HepG2 (cell line): ENCODE data around the gene IQCE. TPM values are rescaled to one million over a fixed set of nuclear protein-coding genes. Genes with fewer than 3 reads are reported as not detected.

Source experiments
- ATAC-seq: fragments of 200-7000 bp; cut with Tn5 transposase; 3 replicates; pipeline ENCODE4 v1.9.1; 2020; ENCODE audit warnings: mild to moderate bottlenecking, moderate library complexity
- BruUV-seq: library from RNA; stranded (reverse); fragments of 400-500 nt; replicated peaks from 2 replicates; lab custom pipeline; 2021; lab: Mats Ljungman, UMichigan
- CTCF ChIA-PET: fragments of 300-600 bp; formaldehyde crosslinking; extraction: SDS; loops from one replicate; lab custom pipeline; 2021; ENCODE audit warnings: low total read pairs, inconsistent platforms, low intra/inter-chr PET ratio; lab: Yijun Ruan, JAX
- POLR2A ChIA-PET: fragments of 350-600 bp; sonication (Branson Sonifier 250); formaldehyde crosslinking; loops from one replicate; lab custom pipeline; 2020; ENCODE audit warnings: antibody characterized with exemption, inconsistent platforms; lab: Yijun Ruan, JAX
- DNase-seq: peaks from one replicate; pipeline ENCODE4 v3.0.0-alpha.2; 2015; ENCODE audit warnings: low spot score
- FAIRE-seq: peaks from 3 replicates; lab custom pipeline; 2011; peaks lifted over from hg19 to GRCh38; lab: Jason Lieb, UNC
- H2AFZ ChIP-seq: one replicate; pipeline ENCODE4 v1.6.1; 2011; ENCODE audit warnings: low read length, inconsistent platforms
- H3K27ac ChIP-seq: fragments of 300-600 bp; 3 replicates; pipeline ENCODE4 v1.8.0; 2011; ENCODE audit warnings: mixed run types, mild to moderate bottlenecking, mixed read lengths, low read length, inconsistent platforms; ENCODE audit not compliant: insufficient read depth; ENCODE audit errors: extremely low read length
- H3K27me3 ChIP-seq, 2 experiments: fragments of 200-600 bp in 1 of 2; 2 replicates in 1 of 2; 3 replicates in 1 of 2; pipeline versions ENCODE4 v1.6.0 to v1.8.0; 2011; ENCODE audit warnings: low read length in 2 of 2, mild to moderate bottlenecking in 2 of 2, moderate library complexity in 2 of 2, inconsistent platforms in 1 of 2; ENCODE audit not compliant: insufficient read depth in 2 of 2, control insufficient read depth in 1 of 2
- H3K36me3 ChIP-seq, 2 experiments: fragments of 200-600 bp in 1 of 2; replicated peaks in 1 of 2; 2 replicates in 1 of 2; 3 replicates in 1 of 2; pipeline versions ENCODE4 v1.5.1 to v1.8.0; 2011; ENCODE audit warnings: low read length in 2 of 2, inconsistent platforms in 1 of 2; ENCODE audit not compliant: insufficient read depth in 2 of 2, control insufficient read depth in 1 of 2
- H3K4me1 ChIP-seq: 2 replicates; pipeline ENCODE4 v1.5.1; 2012; ENCODE audit warnings: low read length, inconsistent platforms; ENCODE audit not compliant: insufficient read depth
- H3K4me2 ChIP-seq: 2 replicates; pipeline ENCODE4 v1.6.0; 2011; ENCODE audit warnings: low read depth, low read length, inconsistent platforms
- H3K4me3 ChIP-seq, 3 experiments: fragments of 200-600 bp in 1 of 3; sonication (generic), shearing (Covaris generic) in 1 of 3; replicated peaks in 1 of 3; 2 replicates each; pipeline ENCODE4 v1.5.1; 2011 to 2016; ENCODE audit warnings: low read length in 3 of 3, inconsistent platforms in 2 of 3, low read depth in 2 of 3, mild to moderate bottlenecking in 2 of 3, control low read depth in 1 of 3, mixed read lengths in 1 of 3; ENCODE audit not compliant: insufficient read depth in 1 of 3
- H3K79me2 ChIP-seq: one replicate; pipeline ENCODE4 v1.6.1; 2011; ENCODE audit warnings: low read length, inconsistent platforms; ENCODE audit not compliant: insufficient read depth
- H3K9ac ChIP-seq: 2 replicates; pipeline ENCODE4 v1.6.0; 2011; ENCODE audit warnings: mild to moderate bottlenecking, low read depth, low read length, inconsistent platforms; ENCODE audit not compliant: insufficient read depth
- H3K9me3 ChIP-seq: 2 replicates; pipeline ENCODE4 v1.5.1; 2012; ENCODE audit warnings: mild to moderate bottlenecking, low read length
- H4K20me1 ChIP-seq: 2 replicates; pipeline ENCODE4 v1.6.0; 2011; ENCODE audit warnings: inconsistent platforms, mild to moderate bottlenecking, low read length, moderate library complexity; ENCODE audit not compliant: insufficient read depth
- AGO1 ChIP-seq: fragments of 200-400 bp; formaldehyde crosslinking; IDR thresholded peaks from 2 replicates; pipeline ENCODE4 v1.6.1; 2017; ENCODE audit warnings: mild to moderate bottlenecking, low read depth, low read length, moderate library complexity; ENCODE audit not compliant: poor library complexity, severe bottlenecking
- CSRNP1 ChIP-seq: sonication (generic); formaldehyde crosslinking; IDR thresholded peaks from 2 replicates; pipeline ENCODE4 v1.8.1; 2023; ENCODE audit warnings: mild to moderate bottlenecking, missing genetic modification reagents
- HNF1A ChIP-seq, 2 experiments: sonication (generic) in 1 of 2; formaldehyde crosslinking in 1 of 2; IDR thresholded peaks; 2 replicates each; pipeline versions ENCODE4 v1.4.0 to v1.6.1; 2016 to 2020; ENCODE audit warnings: borderline replicate concordance in 1 of 2, low read depth in 1 of 2, mild to moderate bottlenecking in 1 of 2, missing genetic modification reagents in 1 of 2
- IRX3 ChIP-seq: sonication (generic); formaldehyde crosslinking; IDR thresholded peaks from 2 replicates; pipeline ENCODE4 v1.8.1; 2023; ENCODE audit warnings: mild to moderate bottlenecking, low read depth, missing genetic modification reagents, borderline replicate concordance
- KDM2A ChIP-seq: sonication (generic); formaldehyde crosslinking; IDR thresholded peaks from 2 replicates; pipeline ENCODE4 v1.4.0; 2020; ENCODE audit warnings: low read depth, missing genetic modification reagents, borderline replicate concordance
- KMT2B ChIP-seq: IDR thresholded peaks from 2 replicates; pipeline ENCODE4 v1.6.1; 2016; ENCODE audit warnings: missing genetic modification reagents, missing compliant biosample characterization
- MIXL1 ChIP-seq: IDR thresholded peaks from 2 replicates; pipeline ENCODE4 v1.6.1; 2016
- MXD4 ChIP-seq: IDR thresholded peaks from 2 replicates; pipeline ENCODE4 v1.6.1; 2016; ENCODE audit warnings: mild to moderate bottlenecking, missing biosample characterization, missing genetic modification reagents
- MXI1 ChIP-seq: IDR thresholded peaks from 3 replicates; pipeline ENCODE4 v1.6.1; 2012; ENCODE audit warnings: low read depth, low read length, inconsistent platforms, borderline replicate concordance
- NCOA5 ChIP-seq: sonication (generic); formaldehyde crosslinking; IDR thresholded peaks from 2 replicates; pipeline ENCODE4 v1.4.0; 2020; ENCODE audit warnings: missing genetic modification reagents
- TRAFD1 ChIP-seq: sonication (generic); formaldehyde crosslinking; IDR thresholded peaks from 2 replicates; pipeline ENCODE4 v1.5.1; 2020; ENCODE audit warnings: missing genetic modification reagents, mild to moderate bottlenecking, borderline replicate concordance
- ZMAT3 ChIP-seq: sonication (generic); formaldehyde crosslinking; conservative IDR thresholded peaks from 2 replicates; pipeline ENCODE4 v1.7.0; 2021; ENCODE audit warnings: missing genetic modification reagents
- ZNF235 ChIP-seq: sonication (generic); formaldehyde crosslinking; IDR thresholded peaks from 2 replicates; pipeline ENCODE4 v1.8.1; 2023; ENCODE audit warnings: mild to moderate bottlenecking, missing genetic modification reagents, borderline replicate concordance
- ZNF777 ChIP-seq: sonication (generic); formaldehyde crosslinking; IDR thresholded peaks from 2 replicates; pipeline ENCODE4 v1.4.0; 2020; ENCODE audit warnings: missing genetic modification reagents
- ZSCAN9 ChIP-seq: IDR thresholded peaks from 2 replicates; pipeline ENCODE4 v1.6.1; 2016; ENCODE audit warnings: borderline replicate concordance
- WGBS: methylation state at CpG from one replicate; pipeline ENCODE4 v1.1.6; 2017; ENCODE audit warnings: low lambda C conversion rate; 5-methylcytosine and 5-hydroxymethylcytosine counted together
- in situ Hi-C: cut with HindIII; loops from 2 replicates; pipeline ENCODE4 v1.10.0; 2017; ENCODE audit warnings: low pct_unique_long_range_greater_than_20kb; ENCODE audit not compliant: extremely low pct_ligation_motif_present
- intact Hi-C: fragments of 100-400 bp; cut with micrococcal nuclease; formaldehyde crosslinking; loops from one replicate; pipeline ENCODE4 v1.10.0; 2022; ENCODE audit not compliant: unreplicated experiment
- polyA plus RNA-seq, 8 experiments: library from polyadenylated mRNA; depleted of rRNA in 3 of 8; stranded (reverse) in 7 of 8; unstranded in 1 of 8; fragments of >200 nt; fragmentation: Illumina TruSeq in 4 of 8; extraction: Trizol in 4 of 8; gene quantifications; 2 replicates each; pipeline versions ENCODE4 v1.2.1 to v1.2.3, GENCODE V29; 2011 to 2016; ENCODE audit warnings: low read depth in 4 of 8, missing spikeins in 1 of 8, mixed read lengths in 1 of 8; ENCODE audit not compliant: insufficient read depth in 1 of 8
- total RNA-seq, 5 experiments: library from RNA; depleted of rRNA; stranded (reverse); fragments of >200 nt; fragmentation: Illumina TruSeq; extraction: Trizol; gene quantifications; 2 replicates each; pipeline ENCODE4 v1.2.3, GENCODE V29; 2016; ENCODE audit warnings: low read depth in 1 of 5

Gene IQCE
- total and polyA plus RNA-seq, 2 of the 13 experiments (the other 11 are each of a cell fraction or from before 2014, with no cell fraction given): 1.5 to 2.5 TPM

GRCh38 chr7:2582006-2582735, 23.4 kb downstream of the IQCE start:
- ChIA-PET POLR2A (no interaction called here), CTCF (no interaction called here)
- Histone ChIP-seq H3K36me3 (no peaks in the 10 kb centered on the region), H3K27me3 (no peaks in the 10 kb centered on the region), H4K20me1 (no peaks in the 10 kb centered on the region), H3K4me3 (no peak overlapping the region), H3K79me2 (no peaks in the 10 kb centered on the region), H3K4me2 (no peak overlapping the region), H3K4me1 (no peaks in the 10 kb centered on the region), H2AFZ (no peak overlapping the region), H3K9me3 (no peaks in the 10 kb centered on the region), H3K9ac (no peak overlapping the region), H3K27ac (no peak overlapping the region)
- FAIRE-seq (no peak), ATAC-seq (no peak), DNase-seq (no peak)
- intact Hi-C loops (no loop called here), in situ Hi-C loops (no loop called here)
- BruUV-seq: no TSS peak
- 87% methylated on average over 24 of the region's 24 CpGs for WGBS
- TF ChIP-seq MXD4 (CRISPR knock-in tag) (no peak), ZMAT3 (CRISPR knock-in tag) (no peak), ZSCAN9 (CRISPR knock-in tag) (no peak), CSRNP1 (CRISPR knock-in tag) (no peak), KDM2A (CRISPR knock-in tag) (no peak), ZNF235 (CRISPR knock-in tag) (no peak), NCOA5 (no peak), IRX3 (CRISPR knock-in tag) (no peak), MIXL1 (no peak), MXI1 (no peak), HNF1A (IDR thresholded peaks at IDR 0.05; ENCODE audit: low read depth) (no peak), HNF1A (CRISPR knock-in tag; IDR thresholded peaks at IDR 0.05; ENCODE audit: borderline replicate concordance) (no peak), AGO1 (no peak), ZNF777 (no peak), TRAFD1 (CRISPR knock-in tag) (no peak), KMT2B (no peak)
